ENCODE measurements around the gene DGKD.

Gene DGKD

GRCh38 chr2:233379441-233379840 is 25.1 kb downstream of the DGKD start:
- no peak for DNase-seq (ENCODE audit: low read depth, low spot score)
- TF ChIP-seq SUZ12 (IDR thresholded peaks at IDR 0.05; ENCODE audit: extremely low read depth, insufficient read depth, insufficient read length) (no peak), ZNF274 (IDR thresholded peaks at IDR 0.05; ENCODE audit: low read depth, low read length) (no peak), YY1 (IDR thresholded peaks at IDR 0.05; ENCODE audit: insufficient read depth, insufficient read length) (no peak)
- no peak overlapping the region for H3K9ac ChIP-seq (ENCODE audit: insufficient read length, low read depth)
- no peaks in the 10 kb centered on the region for H3K27me3 ChIP-seq (ENCODE audit: insufficient read depth, insufficient read length)
- peaks cover 2% of the 10 kb centered on the region for H3K36me3 ChIP-seq (ENCODE audit: insufficient read depth, insufficient read length, low read length)
- H3K9me3 ChIP-seq (ENCODE audit: insufficient read depth, low read length): no peaks in the 10 kb centered on the region
- H3K4me3 ChIP-seq (ENCODE audit: insufficient read length, low read depth): no peak overlapping the region
- peaks cover 4% of the 10 kb centered on the region for H3K4me1 ChIP-seq (ENCODE audit: insufficient read depth, insufficient read length)

DNA sequence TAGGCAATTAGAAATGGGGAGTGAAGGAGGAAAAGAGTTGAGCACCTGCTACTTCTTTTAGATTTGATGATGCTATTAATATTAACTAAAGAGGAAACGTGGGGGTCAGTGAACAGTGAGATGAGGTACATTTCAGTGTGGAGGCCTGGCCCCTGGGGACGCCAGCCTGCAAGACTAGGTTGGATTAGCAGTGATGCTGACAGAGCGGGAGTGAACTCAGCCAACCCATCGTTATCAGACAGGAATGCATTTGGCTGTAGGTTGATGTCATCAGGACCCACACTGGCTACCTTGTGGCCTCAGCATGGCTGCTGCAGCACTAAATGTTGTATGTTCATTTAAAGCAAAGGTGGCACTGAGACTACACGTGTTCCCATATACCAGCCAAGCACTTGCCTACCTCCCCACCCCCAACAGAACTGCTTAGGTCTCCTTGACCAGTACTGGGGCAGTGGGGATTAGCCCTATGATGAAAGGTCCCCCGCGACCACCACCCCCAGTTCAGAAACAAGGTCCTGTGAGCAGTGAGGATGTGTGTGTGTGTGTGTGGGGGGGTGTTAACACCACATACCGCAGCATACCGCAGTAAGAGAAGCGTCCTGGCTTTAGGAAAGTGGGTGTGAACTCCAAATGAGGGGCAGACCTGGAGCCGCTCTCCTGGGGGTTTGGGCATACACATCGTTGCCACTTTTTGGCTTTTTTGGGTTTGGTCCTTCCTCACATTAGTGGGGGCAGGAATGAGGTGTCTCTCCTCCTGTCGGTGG is 26.0 kb downstream of the DGKD start:
- no peaks in the 10 kb centered on the region for H3K9me3 ChIP-seq (ENCODE audit: insufficient read depth, low read length)

GRCh38 chr2:233380995-233381637 is 26.8 kb downstream of the DGKD start:
- DNase-seq (ENCODE audit: low read depth, low spot score): no peak
- no peak overlapping the region for H3K9ac ChIP-seq (ENCODE audit: insufficient read length, low read depth)
- H3K4me1 ChIP-seq (ENCODE audit: insufficient read depth, insufficient read length): peaks cover 13% of the 10 kb centered on the region
- H3K4me3 ChIP-seq (ENCODE audit: insufficient read length, low read depth): no peak overlapping the region
- no peak for TF ChIP-seq SUZ12 (IDR thresholded peaks at IDR 0.05; ENCODE audit: extremely low read depth, insufficient read depth, insufficient read length)
- no peak for TF ChIP-seq YY1 (IDR thresholded peaks at IDR 0.05; ENCODE audit: insufficient read depth, insufficient read length)
- no peak for TF ChIP-seq ZNF274 (IDR thresholded peaks at IDR 0.05; ENCODE audit: low read depth, low read length)
- H3K9me3 ChIP-seq (ENCODE audit: insufficient read depth, low read length): no peaks in the 10 kb centered on the region
- H3K36me3 ChIP-seq (ENCODE audit: insufficient read depth, insufficient read length, low read length): peaks cover 2% of the 10 kb centered on the region
- no peaks in the 10 kb centered on the region for H3K27me3 ChIP-seq (ENCODE audit: insufficient read depth, insufficient read length)

More for the DNA sequence above, 26.0 kb downstream of the DGKD start:
- H3K27me3 ChIP-seq (ENCODE audit: insufficient read depth, insufficient read length): no peaks in the 10 kb centered on the region
- TF ChIP-seq YY1 (IDR thresholded peaks at IDR 0.05; ENCODE audit: insufficient read depth, insufficient read length): no peak
- no peak for TF ChIP-seq SUZ12 (IDR thresholded peaks at IDR 0.05; ENCODE audit: extremely low read depth, insufficient read depth, insufficient read length)
- TF ChIP-seq ZNF274 (IDR thresholded peaks at IDR 0.05; ENCODE audit: low read depth, low read length): no peak
- H3K4me3 ChIP-seq (ENCODE audit: insufficient read length, low read depth): no peak overlapping the region
- peaks cover 9% of the 10 kb centered on the region for H3K4me1 ChIP-seq (ENCODE audit: insufficient read depth, insufficient read length)
- no peak overlapping the region for H3K9ac ChIP-seq (ENCODE audit: insufficient read length, low read depth)
- DNase-seq (ENCODE audit: low read depth, low spot score): no peak
- peaks cover 2% of the 10 kb centered on the region for H3K36me3 ChIP-seq (ENCODE audit: insufficient read depth, insufficient read length, low read length)

DNA sequence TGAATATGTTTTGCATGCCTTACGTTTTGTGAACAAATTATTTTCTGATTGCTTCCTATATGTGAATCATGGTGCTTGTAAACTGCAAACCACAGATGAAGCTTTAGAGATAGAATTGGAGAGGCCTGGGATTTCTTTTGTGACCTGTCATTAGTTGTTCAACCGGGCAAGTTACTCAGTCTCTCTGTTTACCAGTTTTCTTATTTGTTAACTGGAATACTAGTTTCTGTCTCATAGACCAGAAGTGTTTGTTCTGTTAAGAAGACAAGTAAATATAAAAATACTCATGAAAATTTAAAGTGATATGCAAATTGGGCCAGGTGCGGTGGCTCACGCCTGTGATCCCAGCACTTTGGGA is 27.3 kb downstream of the DGKD start:
- no peak for TF ChIP-seq YY1 (IDR thresholded peaks at IDR 0.05; ENCODE audit: insufficient read depth, insufficient read length)
- TF ChIP-seq ZNF274 (IDR thresholded peaks at IDR 0.05; ENCODE audit: low read depth, low read length): no peak
- TF ChIP-seq SUZ12 (IDR thresholded peaks at IDR 0.05; ENCODE audit: extremely low read depth, insufficient read depth, insufficient read length): no peak
- DNase-seq (ENCODE audit: low read depth, low spot score): no peak
- no peaks in the 10 kb centered on the region for H3K27me3 ChIP-seq (ENCODE audit: insufficient read depth, insufficient read length)
- H3K4me3 ChIP-seq (ENCODE audit: insufficient read length, low read depth): no peak overlapping the region
- H3K9ac ChIP-seq (ENCODE audit: insufficient read length, low read depth): no peak overlapping the region
- H3K9me3 ChIP-seq (ENCODE audit: insufficient read depth, low read length): no peaks in the 10 kb centered on the region
- peaks cover 1% of the 10 kb centered on the region for H3K36me3 ChIP-seq (ENCODE audit: insufficient read depth, insufficient read length, low read length)
- H3K4me1 ChIP-seq (ENCODE audit: insufficient read depth, insufficient read length): peaks cover 13% of the 10 kb centered on the region

DNA sequence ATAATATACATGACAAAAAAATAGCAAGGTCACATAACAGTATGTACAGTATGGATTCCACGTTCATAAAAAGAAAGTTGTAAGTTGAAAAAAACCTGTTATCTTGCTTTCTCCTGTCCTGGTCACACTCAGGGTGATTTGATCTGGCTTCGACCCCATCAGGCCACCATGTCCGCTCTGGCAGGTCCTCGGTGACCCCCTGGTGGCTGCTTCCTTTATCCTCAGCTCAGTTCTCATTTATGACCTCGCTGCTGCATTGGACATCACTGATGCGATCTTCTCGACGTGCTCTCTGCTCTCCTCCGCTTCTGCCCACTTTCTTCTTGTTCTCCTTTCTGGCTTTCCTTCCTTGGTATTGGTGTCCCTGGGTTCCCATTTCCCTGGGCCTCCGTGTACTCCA is 29.7 kb downstream of the DGKD start:
- H3K4me3 ChIP-seq (ENCODE audit: insufficient read length, low read depth): no peak overlapping the region
- peaks cover 16% of the 10 kb centered on the region for H3K4me1 ChIP-seq (ENCODE audit: insufficient read depth, insufficient read length)
- H3K9ac ChIP-seq (ENCODE audit: insufficient read length, low read depth): no peak overlapping the region
- DNase-seq (ENCODE audit: low read depth, low spot score): no peak
- H3K36me3 ChIP-seq (ENCODE audit: insufficient read depth, insufficient read length, low read length): peaks cover 5% of the 10 kb centered on the region
- H3K9me3 ChIP-seq (ENCODE audit: insufficient read depth, low read length): no peaks in the 10 kb centered on the region
- TF ChIP-seq YY1 (IDR thresholded peaks at IDR 0.05; ENCODE audit: insufficient read depth, insufficient read length): no peak
- TF ChIP-seq ZNF274 (IDR thresholded peaks at IDR 0.05; ENCODE audit: low read depth, low read length): no peak
- no peak for TF ChIP-seq SUZ12 (IDR thresholded peaks at IDR 0.05; ENCODE audit: extremely low read depth, insufficient read depth, insufficient read length)
- no peaks in the 10 kb centered on the region for H3K27me3 ChIP-seq (ENCODE audit: insufficient read depth, insufficient read length)

DNA sequence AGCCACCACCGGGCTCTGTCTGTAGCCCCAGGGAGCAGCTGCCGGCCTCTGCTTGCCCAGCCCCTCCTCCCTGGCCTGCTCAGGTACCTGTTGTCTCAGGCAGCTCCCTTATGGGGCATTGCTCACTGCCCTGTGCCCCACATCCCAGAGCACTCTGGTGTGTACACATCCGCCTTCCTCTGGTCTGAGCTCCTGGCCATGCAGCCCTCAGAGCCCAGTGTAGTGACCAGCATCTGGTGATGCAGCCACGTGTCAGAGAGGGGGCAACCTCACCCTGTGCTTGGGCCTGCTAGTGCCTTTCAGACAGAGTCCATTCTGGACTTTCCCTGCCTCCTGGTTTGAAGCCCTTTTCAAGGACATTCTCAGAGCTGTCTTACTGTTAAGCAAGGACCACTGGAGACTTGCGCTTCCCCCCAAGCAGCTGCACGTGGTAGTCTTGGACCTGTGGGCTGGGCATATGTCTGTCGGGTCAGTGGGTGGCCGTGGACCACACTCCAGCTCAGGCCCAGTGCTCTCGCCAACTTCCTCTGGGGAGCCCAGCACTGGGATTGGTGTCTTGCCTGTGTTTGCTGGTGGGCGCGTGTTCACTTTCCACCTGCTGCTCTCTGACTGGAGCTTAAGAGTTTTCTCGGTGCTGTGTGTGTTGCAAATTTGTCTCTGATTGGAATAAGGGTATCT is 30.7 kb downstream of the DGKD start:
- Histone ChIP-seq H3K27me3 (ENCODE audit: insufficient read depth, insufficient read length) (no peaks in the 10 kb centered on the region), H3K4me3 (ENCODE audit: insufficient read length, low read depth) (no peak overlapping the region), H3K36me3 (ENCODE audit: insufficient read depth, insufficient read length, low read length) (peaks cover 11% of the 10 kb centered on the region), H3K4me1 (ENCODE audit: insufficient read depth, insufficient read length) (peaks cover 16% of the 10 kb centered on the region), H3K9ac (ENCODE audit: insufficient read length, low read depth) (no peak overlapping the region), H3K9me3 (ENCODE audit: insufficient read depth, low read length) (no peaks in the 10 kb centered on the region)
- no peak for DNase-seq (ENCODE audit: low read depth, low spot score)
- TF ChIP-seq YY1 (IDR thresholded peaks at IDR 0.05; ENCODE audit: insufficient read depth, insufficient read length) (no peak), SUZ12 (IDR thresholded peaks at IDR 0.05; ENCODE audit: extremely low read depth, insufficient read depth, insufficient read length) (no peak), ZNF274 (IDR thresholded peaks at IDR 0.05; ENCODE audit: low read depth, low read length) (no peak)

DNA sequence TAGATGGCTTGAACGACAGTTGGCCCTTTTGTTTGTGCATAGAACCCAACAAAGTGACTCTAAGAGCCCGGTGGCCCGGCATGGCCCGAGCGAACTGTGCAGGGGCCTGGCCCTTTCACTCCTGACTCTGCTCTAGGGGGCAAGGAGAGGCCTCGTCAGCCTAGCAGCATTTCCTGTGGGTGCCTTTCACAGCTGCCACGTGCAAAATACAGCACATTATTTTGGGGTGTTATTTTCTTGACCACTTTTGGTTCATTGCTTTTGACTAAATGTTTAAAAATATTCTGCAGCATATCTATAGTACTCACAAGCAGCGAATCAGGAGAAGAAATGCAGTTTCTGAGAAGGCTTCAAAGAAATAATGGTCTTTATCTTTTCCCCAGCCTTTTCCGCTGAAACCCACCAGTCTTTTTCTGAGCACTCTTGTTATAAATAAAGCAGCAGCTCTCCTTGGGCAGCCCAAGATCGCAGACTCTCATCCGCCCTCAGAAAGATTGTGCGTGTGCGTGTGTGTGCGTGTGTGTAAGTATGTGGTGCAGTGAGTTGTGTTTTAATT is 31.3 kb downstream of the DGKD start:
- DNase-seq (ENCODE audit: low read depth, low spot score): no peak
- Histone ChIP-seq H3K4me3 (ENCODE audit: insufficient read length, low read depth) (no peak overlapping the region), H3K27me3 (ENCODE audit: insufficient read depth, insufficient read length) (no peaks in the 10 kb centered on the region), H3K9ac (ENCODE audit: insufficient read length, low read depth) (no peak overlapping the region), H3K4me1 (ENCODE audit: insufficient read depth, insufficient read length) (peaks cover 12% of the 10 kb centered on the region), H3K9me3 (ENCODE audit: insufficient read depth, low read length) (no peaks in the 10 kb centered on the region), H3K36me3 (ENCODE audit: insufficient read depth, insufficient read length, low read length) (peaks cover 11% of the 10 kb centered on the region)
- TF ChIP-seq SUZ12 (IDR thresholded peaks at IDR 0.05; ENCODE audit: extremely low read depth, insufficient read depth, insufficient read length) (no peak), YY1 (IDR thresholded peaks at IDR 0.05; ENCODE audit: insufficient read depth, insufficient read length) (no peak)

All from NT2/D1 (cell line).